Activated CD4-positive, alpha-beta T cell treated with anti-CD3 and anti-CD28 coated beads for 48 hours (primary cell): Measurements from ENCODE around the gene PRTFDC1.
"Not testable (repeated sequence)": the region's sequence is repeated elsewhere in the genome, so short reads cannot be mapped to it uniquely, and the experiment has no call there.

ENCODE experiments used
- DNase-seq: peaks from one replicate; pipeline ENCODE4 v3.0.0-alpha.2; 2020

Gene PRTFDC1

DNA sequence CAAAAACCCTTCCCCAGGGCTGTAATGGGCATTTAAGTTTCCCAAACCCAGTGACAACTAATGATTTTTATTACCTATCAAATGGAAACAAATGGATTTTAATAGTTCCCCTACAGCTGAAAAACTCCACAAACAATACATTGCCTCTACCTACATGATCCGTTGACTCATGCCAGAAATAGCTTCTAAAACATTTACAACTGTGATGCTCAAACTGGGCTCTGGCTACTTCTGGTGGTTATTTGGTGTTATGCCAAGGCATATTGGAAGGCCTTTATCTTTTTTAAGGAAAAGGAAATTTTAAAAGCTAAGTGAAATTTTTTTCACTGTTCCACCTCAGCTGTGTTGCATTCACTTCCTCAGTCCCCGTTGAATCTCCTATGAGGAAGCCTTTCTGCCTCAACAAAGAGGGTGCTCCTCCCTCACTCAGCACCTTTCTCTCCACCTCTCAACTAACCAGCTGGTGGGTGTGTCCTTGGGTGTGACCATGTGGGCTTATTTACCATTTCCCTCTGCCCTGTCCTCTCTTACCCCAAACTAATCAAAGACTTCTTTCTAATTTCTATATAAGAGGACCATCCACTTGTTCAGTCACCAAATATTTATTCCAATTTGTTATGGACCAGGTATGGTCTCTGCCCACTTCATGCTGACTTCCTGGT lies 82.9 kb downstream of the PRTFDC1 start:
- no peak for DNase-seq

DNA sequence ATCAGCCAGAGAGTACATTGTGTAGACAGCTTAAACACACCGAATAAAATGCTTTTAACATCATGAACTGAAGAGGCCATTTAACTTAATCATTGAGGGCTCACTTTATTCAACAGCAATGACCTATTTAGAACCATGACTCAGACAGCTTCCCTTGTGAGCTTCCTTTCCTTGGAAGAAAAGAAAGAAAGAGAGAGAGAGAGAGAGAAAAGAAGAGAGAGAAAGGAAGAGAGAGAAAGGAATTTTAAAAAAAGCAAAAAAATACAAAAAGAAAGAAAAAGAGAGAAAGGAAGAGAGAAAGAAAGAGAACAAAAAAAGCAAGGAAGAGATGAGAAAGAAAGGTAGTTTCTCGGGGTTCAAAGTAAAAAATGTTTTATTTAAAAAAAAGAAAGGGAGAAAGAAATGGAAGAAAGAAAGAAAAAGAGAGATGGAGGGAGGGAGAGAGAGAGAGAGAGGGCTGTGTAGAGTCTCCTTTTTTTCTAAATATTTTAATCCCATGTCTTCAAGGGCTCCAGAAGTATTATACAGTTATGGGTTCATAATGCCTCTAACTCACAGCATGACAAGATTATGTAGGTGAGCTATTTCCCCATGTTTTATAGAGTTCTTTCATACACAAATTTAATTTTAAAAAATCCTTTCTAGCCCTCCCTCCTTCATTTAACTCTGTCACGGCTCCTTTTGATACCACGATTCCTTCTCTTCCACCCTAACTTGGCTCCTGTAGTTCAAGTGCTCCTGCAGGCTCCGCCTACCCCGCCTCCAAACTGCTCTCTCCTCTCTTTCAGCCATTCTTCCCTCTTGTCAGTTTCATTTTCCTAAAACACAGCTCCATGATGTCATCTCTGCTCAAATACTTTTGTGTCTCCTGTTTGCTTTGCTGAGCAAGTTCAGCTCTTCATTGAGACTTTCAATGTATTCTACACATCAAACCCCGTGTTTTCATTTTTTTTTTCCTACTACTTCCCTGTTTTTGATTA lies 85.5 kb downstream of the PRTFDC1 start:
- peak; percentile 14 for DNase-seq

DNA sequence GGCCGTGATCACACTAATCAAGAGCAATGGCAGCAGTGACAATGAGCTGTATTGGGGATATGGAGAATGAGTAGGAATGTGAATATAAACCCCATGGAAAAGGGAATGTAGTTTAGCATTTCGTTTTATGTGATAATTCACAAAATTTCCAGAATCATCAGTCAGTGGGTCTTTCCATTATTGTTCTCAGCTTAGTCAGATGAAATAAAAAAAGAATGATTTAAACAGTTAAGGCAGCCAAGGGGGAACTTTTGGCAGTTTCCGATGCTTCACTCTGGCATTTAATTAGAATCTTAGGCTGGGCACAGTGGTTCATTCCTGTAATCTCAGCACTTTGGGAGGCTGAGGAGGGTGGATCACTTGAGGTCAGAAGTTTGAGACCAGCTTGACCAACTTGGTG lies 86.6 kb downstream of the PRTFDC1 start:
- no peak for DNase-seq

DNA sequence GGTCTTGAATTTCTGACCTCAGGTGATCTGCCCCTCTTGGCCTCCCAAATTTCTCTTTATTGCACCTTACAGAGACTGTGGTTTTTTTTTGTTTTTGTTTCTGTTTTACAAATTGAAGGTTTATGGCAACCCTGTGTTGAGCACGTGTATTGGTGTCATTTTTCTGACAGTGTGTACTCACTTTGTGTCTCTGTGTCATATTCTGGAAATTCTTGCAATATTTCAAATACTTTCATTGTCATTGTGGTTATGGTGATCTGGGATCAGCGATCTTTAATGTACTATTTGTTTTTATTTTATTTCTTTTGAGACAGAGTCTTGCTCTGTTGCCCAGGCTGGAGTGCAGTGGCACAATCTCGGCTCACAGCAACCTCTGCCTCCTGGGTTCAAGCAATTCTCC lies 89.8 kb downstream of the PRTFDC1 start:
- no peak for DNase-seq

DNA sequence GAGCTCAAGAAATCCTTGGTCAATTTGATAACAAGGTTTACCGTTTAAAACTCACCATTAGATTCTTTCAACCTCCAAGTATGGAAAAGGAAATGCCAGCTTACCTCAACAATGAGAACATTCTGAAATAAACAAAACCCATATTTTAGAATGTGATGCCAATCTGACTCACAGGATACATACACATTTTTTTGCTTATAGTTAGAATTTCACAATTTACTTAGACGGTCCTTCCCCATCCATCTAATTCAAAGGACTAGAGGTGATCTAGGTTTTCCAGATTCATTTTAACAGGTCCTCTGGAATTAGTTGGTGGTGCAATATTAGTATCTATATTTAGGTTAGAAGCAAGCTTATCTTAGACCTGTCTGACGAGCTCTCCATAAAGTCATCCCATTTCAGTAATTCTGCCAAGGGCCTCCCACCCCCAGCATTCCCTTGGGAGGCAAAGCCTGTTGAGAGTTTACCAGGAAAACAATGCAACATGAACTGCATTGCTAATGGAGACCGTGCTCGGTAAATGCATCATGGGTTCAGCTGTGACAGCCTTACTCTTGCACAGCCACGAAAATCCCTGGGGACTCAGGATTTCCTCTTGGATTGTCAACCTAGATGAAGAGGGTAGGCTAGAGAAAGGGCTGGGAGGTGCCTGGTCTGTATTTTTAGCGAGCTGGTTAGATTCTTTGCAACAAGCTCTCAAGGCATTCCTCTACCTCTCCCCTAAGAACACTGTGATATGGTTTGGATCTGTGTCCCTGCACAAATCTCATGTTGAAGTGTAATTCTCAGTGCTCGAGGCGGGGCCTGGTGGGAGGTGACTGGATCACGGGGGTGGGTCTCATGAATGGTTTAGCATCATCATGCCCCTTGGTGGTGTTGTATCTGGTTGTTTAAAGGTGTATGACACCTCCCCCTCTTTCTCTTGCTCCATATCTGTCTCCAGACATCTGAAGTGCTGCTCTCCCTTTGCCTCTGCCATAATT lies 93.8 kb downstream of the PRTFDC1 start:
- DNase-seq, result no peak

DNA sequence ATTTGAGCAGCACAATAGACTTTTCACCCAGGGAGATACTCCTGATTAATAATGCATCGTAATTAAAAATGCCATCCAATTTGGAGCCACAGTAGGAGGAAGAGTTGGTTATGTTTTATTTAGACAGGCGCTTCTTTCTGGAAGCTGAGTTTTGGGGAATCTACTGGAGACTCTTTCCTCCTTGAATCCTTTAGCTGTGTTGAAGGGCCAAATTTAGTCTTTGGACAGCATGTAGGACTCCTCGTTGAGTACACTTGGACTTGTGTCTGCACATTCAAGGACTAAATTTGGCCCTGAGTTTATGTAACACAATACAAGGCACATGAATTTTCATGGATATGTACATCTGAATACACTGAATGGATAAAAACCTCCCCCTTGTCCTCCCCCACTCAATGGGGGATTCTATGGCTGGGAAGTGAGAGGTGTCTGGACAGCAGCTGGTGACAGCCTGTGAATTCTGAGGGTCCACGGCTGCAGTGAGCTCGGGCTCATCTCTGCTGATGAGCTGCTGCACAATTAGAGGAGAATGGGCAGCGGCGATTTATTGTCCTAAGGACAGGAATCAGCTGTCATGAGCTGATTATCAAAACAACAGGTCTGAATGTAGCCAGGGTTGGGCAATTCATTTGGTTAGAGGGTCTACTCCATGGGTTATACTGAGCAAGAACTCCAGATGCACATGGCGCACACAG lies 95.2 kb downstream of the PRTFDC1 start:
- no peak for DNase-seq

DNA sequence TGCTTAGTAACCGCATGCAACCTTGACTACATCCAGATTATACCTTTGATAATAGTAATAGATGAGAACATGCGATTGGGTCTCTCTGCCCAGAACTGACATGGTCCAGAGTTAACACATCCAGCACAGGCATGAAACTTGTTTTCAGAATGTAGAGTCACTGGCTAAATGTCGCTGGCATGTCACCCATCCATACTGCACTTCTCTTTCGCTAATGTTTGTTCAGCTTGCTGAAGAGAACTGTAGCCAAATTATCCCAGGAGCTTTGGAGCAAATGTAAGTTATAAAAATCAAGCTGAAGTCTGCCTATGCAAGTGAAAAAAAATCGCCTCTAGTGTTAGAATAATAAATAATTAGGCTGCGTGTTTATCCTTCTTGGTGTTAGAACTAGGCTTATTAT lies 98.2 kb downstream of the PRTFDC1 start:
- DNase-seq, result no peak

DNA sequence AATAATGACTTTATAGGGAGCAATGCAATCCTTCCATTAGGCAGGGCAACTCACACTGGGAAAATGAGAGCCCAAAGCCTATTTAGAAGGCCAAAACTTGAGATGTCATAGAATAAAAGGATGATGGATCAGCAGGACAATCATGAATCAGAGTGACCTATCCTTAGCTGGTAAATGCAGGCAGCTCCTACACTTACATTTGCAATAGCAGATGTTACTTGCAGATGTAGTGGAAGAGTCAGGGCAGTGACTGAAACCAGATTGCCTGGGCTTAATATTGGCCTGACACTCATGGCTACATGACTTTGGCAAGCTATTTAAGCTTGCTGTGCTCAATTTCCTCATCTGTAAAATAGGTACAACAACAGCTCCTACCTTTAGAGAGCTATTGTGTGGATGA lies 98.7 kb downstream of the PRTFDC1 start:
- no peak for DNase-seq

DNA sequence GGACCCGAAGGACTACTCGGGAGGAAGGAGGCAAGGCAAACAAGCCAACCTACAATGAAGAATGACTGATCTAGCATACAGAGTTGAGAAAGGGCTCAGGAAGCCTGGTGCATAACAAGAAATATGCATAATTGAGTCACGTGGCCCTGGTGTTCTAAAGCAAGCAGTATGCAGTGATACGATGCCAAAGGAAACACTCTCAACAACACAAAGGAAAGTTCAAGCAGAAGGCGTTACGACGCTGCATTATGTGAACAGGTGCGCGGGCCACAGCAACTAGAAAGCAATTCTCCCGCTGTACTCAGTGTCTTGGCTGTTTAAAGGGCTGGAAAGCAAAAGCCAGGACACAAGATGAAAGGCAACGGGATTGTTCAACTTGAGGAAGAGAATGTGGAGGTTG lies 100.8 kb downstream of the PRTFDC1 start:
- no peak for DNase-seq

DNA sequence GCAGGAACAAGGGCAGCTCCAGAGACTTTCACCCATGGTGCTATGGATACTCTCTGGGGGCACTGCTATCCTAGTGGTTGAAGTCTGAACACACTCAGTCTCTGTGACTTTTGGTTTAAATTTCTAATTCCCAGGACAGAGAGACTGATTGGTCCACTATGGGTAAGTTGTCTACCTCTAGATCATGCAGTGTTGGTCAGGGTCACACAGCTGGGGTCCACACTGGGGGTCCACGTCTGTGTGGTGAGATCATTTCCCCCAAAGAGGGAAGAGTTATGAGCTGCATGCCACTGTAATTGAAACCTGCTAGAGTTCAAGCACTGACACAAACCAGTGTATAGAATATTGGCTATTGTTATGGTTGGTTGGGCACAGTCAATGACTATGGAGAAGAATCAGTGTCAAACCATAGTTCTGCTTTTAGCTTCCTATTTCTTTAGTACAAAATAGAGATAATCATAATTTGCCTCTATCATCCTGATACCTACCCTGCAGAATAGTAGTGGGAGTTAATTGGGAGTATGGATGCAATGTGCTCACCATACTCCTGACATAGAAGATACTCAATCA lies 101.6 kb downstream of the PRTFDC1 start:
- DNase-seq, result no peak

DNA sequence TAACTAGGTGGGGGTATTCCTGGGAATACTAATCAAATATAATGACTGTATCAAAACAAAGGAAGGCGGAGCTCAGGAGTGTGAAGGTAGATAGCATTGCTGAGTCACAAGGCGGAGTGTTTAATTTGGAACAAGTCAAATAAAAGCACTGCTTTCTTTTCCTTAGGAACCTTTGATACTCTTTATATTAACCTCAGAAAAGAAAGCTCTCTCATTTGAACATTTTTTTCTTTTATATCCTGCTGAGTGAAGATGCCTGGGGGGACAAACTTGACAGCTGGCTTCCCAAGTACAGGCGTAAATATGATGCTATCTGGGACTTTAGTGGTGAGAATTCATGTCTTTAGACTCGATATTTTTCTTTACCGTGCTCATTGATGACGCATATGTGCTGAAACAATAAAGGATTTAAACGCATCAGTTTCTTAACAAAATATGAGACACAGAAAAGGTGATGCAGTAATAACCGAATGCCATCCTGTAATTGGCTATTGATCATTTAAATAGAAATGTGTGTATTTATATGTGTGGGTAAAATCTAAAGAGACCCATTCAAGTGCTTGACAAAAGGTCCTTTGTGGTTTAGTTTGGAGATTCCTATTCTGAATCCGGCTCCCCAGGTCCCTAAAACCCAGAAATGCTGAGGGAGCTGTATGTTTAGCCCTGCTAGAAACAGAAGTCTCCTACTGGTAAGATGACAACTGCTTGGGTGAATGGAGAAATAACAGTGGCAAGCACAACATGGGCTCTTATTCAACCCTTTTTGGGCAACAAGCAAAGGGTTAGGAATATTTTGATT lies 102.7 kb downstream of the PRTFDC1 start:
- DNase-seq, result no peak

DNA sequence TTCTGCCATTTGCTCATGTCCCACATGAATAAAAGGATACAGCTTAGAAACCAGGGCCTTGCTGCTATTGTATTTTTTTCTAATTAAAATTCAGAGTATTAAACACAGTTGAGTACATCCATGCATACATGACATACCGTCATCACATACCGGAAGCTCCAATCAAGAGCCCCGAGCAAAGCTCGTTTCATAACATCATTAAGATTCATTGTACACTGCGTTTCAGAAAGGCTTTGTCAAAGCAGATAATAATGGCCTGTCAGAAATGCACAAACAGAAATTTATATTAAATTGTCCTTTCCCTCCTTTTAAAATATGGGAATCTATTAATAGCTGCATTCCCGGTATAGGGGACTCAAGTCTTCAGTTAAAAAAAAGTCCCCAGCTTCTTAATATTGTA lies 103.4 kb downstream of the PRTFDC1 start:
- DNase-seq, result no peak

DNA sequence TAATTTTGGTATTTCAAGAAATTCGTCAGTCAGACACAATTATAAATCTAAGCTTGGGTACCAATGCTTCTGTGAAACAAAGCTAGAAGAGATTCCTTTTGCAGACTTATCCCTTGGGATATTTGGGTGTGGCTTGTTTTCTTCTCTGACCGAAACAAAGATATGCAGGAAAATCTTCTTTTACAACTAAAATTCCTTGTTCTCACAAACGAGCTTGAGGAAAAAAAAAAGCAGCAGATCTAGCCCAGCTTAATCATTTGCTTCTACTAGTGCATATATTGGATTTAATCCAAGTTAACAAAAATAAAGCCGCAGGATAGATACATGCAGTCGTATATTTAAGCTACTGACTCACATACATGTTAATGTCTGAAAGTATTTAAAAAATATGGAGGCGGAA lies 104.2 kb downstream of the PRTFDC1 start:
- no peak for DNase-seq

DNA sequence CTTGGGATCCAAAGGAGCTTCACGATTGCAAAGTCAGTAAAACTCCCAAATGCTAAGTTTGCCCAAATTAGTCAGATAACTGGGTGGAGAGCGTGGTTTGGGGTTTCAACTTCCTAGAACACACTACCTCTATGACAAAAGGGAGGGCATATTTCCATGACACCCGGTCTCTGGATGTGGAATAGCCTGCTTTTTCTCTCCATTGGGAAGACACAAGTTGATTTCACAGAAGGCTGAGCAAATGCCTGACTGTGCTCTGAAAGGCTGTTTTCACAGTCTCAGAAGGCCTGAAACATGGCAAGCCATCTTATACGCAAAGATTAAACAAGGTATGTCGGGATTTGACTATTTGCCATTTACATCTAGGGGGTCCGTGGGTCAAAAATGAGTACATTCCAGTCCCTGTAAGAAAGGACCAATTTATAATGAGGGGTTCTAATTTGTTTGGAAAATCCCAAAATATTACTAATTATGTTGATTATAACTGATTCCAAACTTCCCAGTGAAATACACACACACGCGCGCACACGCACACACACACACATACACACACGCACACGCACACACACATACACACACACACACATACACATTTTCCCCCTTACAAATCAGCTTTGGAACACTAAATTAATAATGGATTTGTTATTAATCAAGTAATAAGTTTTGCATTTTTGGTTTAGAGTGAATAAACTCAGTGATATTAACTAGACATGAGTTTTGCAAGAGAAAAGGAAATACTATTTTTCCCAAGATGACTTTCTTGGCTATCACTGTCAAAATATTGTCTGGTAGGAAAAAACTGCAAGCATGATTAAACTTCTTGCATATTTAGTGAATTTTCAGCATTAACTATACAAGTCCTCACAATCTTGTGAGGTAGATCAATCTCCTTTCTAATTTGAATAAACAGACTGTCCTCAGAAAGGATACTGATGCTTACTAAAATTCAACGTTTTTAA lies 105.0 kb downstream of the PRTFDC1 start:
- DNase-seq, result no peak

DNA sequence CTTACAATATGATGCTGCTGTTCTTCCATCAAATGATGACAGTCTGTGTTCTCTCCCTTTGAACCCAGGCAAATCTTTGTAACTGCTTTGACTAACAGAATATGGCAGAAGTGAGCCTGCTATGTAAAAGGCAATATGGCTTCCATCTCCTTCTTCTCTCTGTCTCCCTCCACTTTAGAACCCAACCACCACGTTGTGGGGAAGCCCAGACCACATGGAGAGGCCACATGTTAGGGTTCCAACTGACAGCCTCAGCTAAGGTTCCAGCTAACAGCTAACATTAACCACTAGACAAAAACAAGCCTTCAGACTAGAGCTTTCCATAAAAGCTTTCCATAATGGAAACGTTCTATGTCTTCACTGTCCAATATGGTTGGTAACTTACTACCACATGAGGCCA lies 107.7 kb downstream of the PRTFDC1 start:
- DNase-seq, result no peak

DNA sequence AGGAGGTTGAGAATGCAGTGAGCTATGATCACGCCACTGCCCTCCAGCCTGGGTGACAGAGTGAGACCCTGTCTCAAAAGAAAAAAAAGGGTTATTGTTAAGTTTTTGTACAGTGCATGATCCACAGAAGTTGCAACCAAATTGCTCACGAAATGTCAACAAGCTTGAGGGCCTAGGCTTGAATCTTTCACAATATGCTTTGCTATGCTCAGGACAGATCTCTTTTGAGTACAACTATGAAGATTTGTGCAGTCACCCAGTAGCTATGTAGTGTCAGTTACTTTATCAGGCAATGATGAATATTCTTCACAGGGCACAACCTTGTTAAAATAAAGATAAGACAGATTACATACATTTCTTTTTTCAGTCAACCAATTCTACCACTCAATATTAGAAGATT lies 109.2 kb downstream of the PRTFDC1 start:
- no peak for DNase-seq

DNA sequence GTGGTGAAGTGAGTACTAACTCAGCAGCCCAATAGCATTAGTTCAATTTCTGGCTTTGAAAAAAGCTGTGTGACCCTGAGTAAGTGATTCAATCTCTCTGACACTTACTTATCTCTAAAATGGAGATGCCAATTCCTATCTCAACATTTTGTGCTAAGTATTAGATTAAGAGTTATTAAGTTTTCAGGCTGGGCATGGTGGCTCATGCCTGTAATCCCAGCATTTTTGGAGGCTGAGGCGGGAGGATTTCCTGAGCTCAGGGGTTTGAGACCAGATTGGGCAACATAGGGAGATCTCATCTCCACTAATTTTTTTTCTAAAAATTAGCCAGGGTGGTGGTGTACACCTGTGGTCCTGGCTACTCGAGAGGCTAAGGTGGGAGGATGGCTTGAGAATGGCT lies 109.5 kb downstream of the PRTFDC1 start:
- DNase-seq, result no peak

DNA sequence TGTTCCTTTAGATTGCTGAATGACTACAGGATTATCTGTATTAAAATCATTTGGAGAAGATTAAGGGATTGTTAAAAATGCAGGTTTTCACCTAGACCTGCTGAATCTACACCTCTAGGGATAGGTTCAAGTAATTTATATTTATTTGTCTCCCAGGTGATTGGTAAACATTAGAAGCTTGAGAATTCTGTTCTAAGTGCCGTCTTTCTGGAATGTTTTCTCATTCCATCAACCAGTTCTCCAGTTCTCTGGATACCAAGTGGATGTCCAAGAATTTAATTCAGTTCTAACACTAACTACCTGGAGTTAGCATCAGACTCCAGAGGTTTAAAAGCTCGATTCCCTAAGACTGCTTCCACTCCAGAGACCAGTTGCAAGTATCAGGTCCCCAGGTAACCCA lies 110.9 kb downstream of the PRTFDC1 start:
- no peak for DNase-seq

DNA sequence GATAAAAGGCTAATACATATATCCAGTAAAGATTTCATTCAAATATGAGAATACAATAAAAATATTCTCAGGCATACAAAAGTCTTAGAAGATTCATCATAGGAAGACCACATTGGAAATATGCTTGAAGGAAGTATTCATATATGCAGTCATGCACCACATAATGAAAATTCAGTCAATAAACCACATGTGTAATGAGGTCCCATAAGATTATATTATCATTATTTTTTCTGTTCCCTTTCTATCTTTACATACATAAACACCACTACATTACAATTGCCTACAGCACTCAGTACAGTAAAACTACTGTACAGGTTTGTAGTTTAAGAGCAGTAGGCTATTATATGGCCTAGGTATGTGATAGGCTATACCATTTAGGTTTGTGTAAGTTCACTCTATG lies 111.6 kb downstream of the PRTFDC1 start:
- DNase-seq, result no peak

DNA sequence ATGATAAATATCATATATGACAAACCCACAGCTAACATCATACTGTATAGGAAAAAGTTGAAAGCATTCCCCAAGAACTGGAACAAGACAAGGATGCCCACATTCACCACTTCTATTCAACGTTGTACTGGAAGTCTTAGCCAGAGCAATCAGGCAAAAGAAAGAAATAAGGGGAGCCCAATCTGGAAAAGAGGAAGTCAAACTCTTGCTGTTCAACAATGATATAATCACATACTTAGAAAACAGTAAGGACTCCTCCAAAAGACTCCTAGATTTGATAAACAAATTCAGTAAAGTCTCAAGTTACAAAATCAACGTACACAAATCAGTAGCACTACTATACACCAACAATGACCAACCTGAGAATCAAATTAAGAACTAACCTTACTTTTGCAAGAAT lies 114.6 kb downstream of the PRTFDC1 start:
- DNase-seq, result not testable (repeated sequence)
